GM12878 (cell line): ENCODE data around the gene ZNF791. TPM values are rescaled to one million over a fixed set of nuclear protein-coding genes. Genes with fewer than 3 reads are reported as not detected.

Source experiments
- ATAC-seq: fragments of 200-7000 bp; cut with Tn5 transposase; 3 replicates; pipeline ENCODE4 v1.9.1; 2020; ENCODE audit warnings: mild to moderate bottlenecking, moderate library complexity
- BruUV-seq: library from RNA; stranded (reverse); fragments of 400-500 nt; replicated peaks from 2 replicates; lab custom pipeline; 2021; lab: Mats Ljungman, UMichigan
- CTCF ChIA-PET: fragments of 300-600 bp; sonication (Branson Sonifier 250); formaldehyde crosslinking; extraction: SDS; loops from one replicate; lab custom pipeline; 2021; ENCODE audit warnings: inconsistent platforms; lab: Yijun Ruan, JAX
- POLR2A ChIA-PET: fragments of 350-600 bp; formaldehyde crosslinking; extraction: SDS; loops from one replicate; lab custom pipeline; 2021; ENCODE audit warnings: inconsistent platforms; lab: Charles Lee
- RAD21 ChIA-PET: fragments of 300-600 bp; sonication (Branson Sonifier 250); formaldehyde crosslinking; loops from one replicate; lab custom pipeline; 2023; ENCODE audit warnings: antibody characterized with exemption; ENCODE audit not compliant: unreplicated experiment; lab: Charles Lee
- SMC1A ChIA-PET: fragments of 300-600 bp; sonication (Branson Sonifier 250); formaldehyde crosslinking; loops from one replicate; lab custom pipeline; 2023; ENCODE audit not compliant: unreplicated experiment, uncharacterized antibody; lab: Charles Lee
- DNase-seq: peaks from one replicate; pipeline ENCODE4 v3.0.0-alpha.2; 2011; ENCODE audit warnings: low read depth, low spot score
- FAIRE-seq: peaks from 3 replicates; lab custom pipeline; 2011; peaks lifted over from hg19 to GRCh38; lab: Jason Lieb, UNC
- H2AFZ ChIP-seq: 2 replicates; pipeline ENCODE4 v1.6.0; 2011; ENCODE audit warnings: low read depth, low read length, control low read depth; ENCODE audit not compliant: control insufficient read depth
- H3K27ac ChIP-seq: 2 replicates; pipeline ENCODE4 v1.5.1; 2011; ENCODE audit warnings: control low read depth; ENCODE audit not compliant: control insufficient read depth, insufficient read depth
- H3K27me3 ChIP-seq, 2 experiments: replicated peaks in 1 of 2; 2 replicates each; pipeline versions ENCODE4 v1.6.0 to v1.6.1; 2011; ENCODE audit warnings: low read length in 1 of 2; ENCODE audit not compliant: control insufficient read depth in 2 of 2, insufficient read depth in 2 of 2
- H3K36me3 ChIP-seq, 2 experiments: 2 replicates each; pipeline ENCODE4 v1.5.1; 2011; ENCODE audit warnings: low read length in 1 of 2; ENCODE audit not compliant: control insufficient read depth in 2 of 2, insufficient read depth in 2 of 2
- H3K4me1 ChIP-seq: 2 replicates; pipeline ENCODE4 v1.6.1; 2011; ENCODE audit warnings: mild to moderate bottlenecking, low read length, moderate library complexity, mixed read lengths; ENCODE audit not compliant: control insufficient read depth, insufficient read depth
- H3K4me2 ChIP-seq: 2 replicates; pipeline ENCODE4 v1.6.0; 2011; ENCODE audit warnings: control low read depth; ENCODE audit not compliant: control insufficient read depth, insufficient read depth
- H3K4me3 ChIP-seq: fragments of 200-600 bp; sonication (generic); 2 replicates; pipeline ENCODE4 v1.5.1; 2016
- H3K79me2 ChIP-seq: 2 replicates; pipeline ENCODE4 v1.6.0; 2011; ENCODE audit warnings: low read length; ENCODE audit not compliant: control insufficient read depth, insufficient read depth
- H3K9ac ChIP-seq: 2 replicates; pipeline ENCODE4 v1.8.0; 2011; ENCODE audit warnings: low read length, control low read depth, mixed read lengths; ENCODE audit not compliant: control insufficient read depth, insufficient read depth
- H3K9me3 ChIP-seq: replicated peaks from 3 replicates; pipeline ENCODE4 v1.5.1; 2011; ENCODE audit warnings: mild to moderate bottlenecking, low read length; ENCODE audit not compliant: control insufficient read depth, insufficient read depth
- H4K20me1 ChIP-seq: 2 replicates; pipeline ENCODE4 v1.6.0; 2011; ENCODE audit not compliant: control insufficient read depth, insufficient read depth
- BACH1 ChIP-seq: fragments of 450-650 bp; IDR thresholded peaks from 2 replicates; pipeline ENCODE4 v1.6.1; 2017; ENCODE audit warnings: mild to moderate bottlenecking, borderline replicate concordance
- BMI1 ChIP-seq: fragments of 450-650 bp; IDR thresholded peaks from 2 replicates; pipeline ENCODE4 v1.6.1; 2016; ENCODE audit warnings: mild to moderate bottlenecking, moderate library complexity, borderline replicate concordance
- CBFB ChIP-seq: IDR thresholded peaks from 2 replicates; pipeline ENCODE4 v1.6.1; 2016; ENCODE audit warnings: antibody characterized with exemption, low read depth
- E2F8 ChIP-seq: fragments of 450-650 bp; IDR thresholded peaks from 2 replicates; pipeline ENCODE4 v1.6.1; 2018; ENCODE audit warnings: mild to moderate bottlenecking, low read depth, moderate library complexity; ENCODE audit not compliant: partially characterized antibody
- EGR1 ChIP-seq, 2 experiments: IDR thresholded peaks; 1 replicate in 1 of 2; 2 replicates in 1 of 2; pipeline ENCODE4 v1.6.1; 2011 to 2012; ENCODE audit warnings: low read depth in 2 of 2, low read length in 2 of 2, borderline replicate concordance in 1 of 2, mild to moderate bottlenecking in 1 of 2, moderate library complexity in 1 of 2
- HDGF ChIP-seq: fragments of 450-650 bp; IDR thresholded peaks from 2 replicates; pipeline ENCODE4 v1.6.1; 2016; ENCODE audit warnings: antibody characterized with exemption
- IKZF2 ChIP-seq, 2 experiments: fragments of 450-650 bp; IDR thresholded peaks; 2 replicates each; pipeline ENCODE4 v1.6.1; 2017; ENCODE audit warnings: mild to moderate bottlenecking in 2 of 2, moderate library complexity in 2 of 2
- LARP7 ChIP-seq: fragments of 450-650 bp; IDR thresholded peaks from 2 replicates; pipeline ENCODE4 v1.6.1; 2017; ENCODE audit warnings: mild to moderate bottlenecking
- MEF2A ChIP-seq: IDR thresholded peaks from 2 replicates; pipeline ENCODE4 v1.6.1; 2011; ENCODE audit warnings: low read depth, mild to moderate bottlenecking, low read length, moderate library complexity; ENCODE audit not compliant: insufficient read depth
- MEF2B ChIP-seq: fragments of 450-650 bp; IDR thresholded peaks from 2 replicates; pipeline ENCODE4 v1.6.1; 2018; ENCODE audit warnings: mild to moderate bottlenecking, moderate library complexity; ENCODE audit not compliant: partially characterized antibody, poor library complexity, severe bottlenecking
- MTA2 ChIP-seq: fragments of 450-650 bp; IDR thresholded peaks from 2 replicates; pipeline ENCODE4 v1.6.1; 2016; ENCODE audit warnings: low read depth, mild to moderate bottlenecking, moderate library complexity
- MXI1 ChIP-seq: fragments of 150-350 bp; IDR thresholded peaks from 2 replicates; pipeline ENCODE4 v1.6.1; 2011; ENCODE audit warnings: low read depth, mild to moderate bottlenecking, inconsistent platforms, low read length, improper control_type of control experiment
- PML ChIP-seq: IDR thresholded peaks from 2 replicates; pipeline ENCODE4 v1.6.1; 2012; ENCODE audit warnings: low read length, inconsistent platforms
- POU2F2 ChIP-seq: IDR thresholded peaks from 3 replicates; pipeline ENCODE4 v1.6.1; 2011; ENCODE audit warnings: low read depth, mild to moderate bottlenecking, low read length, borderline replicate concordance
- RAD51 ChIP-seq: fragments of 450-650 bp; IDR thresholded peaks from 2 replicates; pipeline ENCODE4 v1.6.1; 2016; ENCODE audit warnings: moderate library complexity, mild to moderate bottlenecking, inconsistent platforms
- RUNX3 ChIP-seq: IDR thresholded peaks from 2 replicates; pipeline ENCODE4 v1.6.1; 2012; ENCODE audit warnings: low read length, inconsistent platforms
- SMC3 ChIP-seq: IDR thresholded peaks from 2 replicates; pipeline ENCODE4 v1.6.1; 2011; ENCODE audit warnings: low read length, improper control_type of control experiment, borderline replicate concordance
- USF1 ChIP-seq: IDR thresholded peaks from 2 replicates; pipeline ENCODE4 v1.6.1; 2011; ENCODE audit warnings: borderline replicate concordance, low read depth, mild to moderate bottlenecking, moderate library complexity, mixed read lengths, low read length; ENCODE audit not compliant: insufficient read depth; ENCODE audit errors: extremely low read length
- WGBS: methylation state at CpG from one replicate; pipeline ENCODE4 v1.1.6; 2016; ENCODE audit warnings: low lambda C conversion rate; ENCODE audit not compliant: insufficient replicate concordance, insufficient coverage; ENCODE audit errors: missing lambda C conversion rate; 5-methylcytosine and 5-hydroxymethylcytosine counted together
- in situ Hi-C: fragments of 300-500 bp; cut with MboI; formaldehyde crosslinking; loops from 9 replicates; pipeline ENCODE4 v1.14.3; 2018; ENCODE audit warnings: mixed read lengths
- intact Hi-C: fragments of 100-400 bp; cut with micrococcal nuclease; formaldehyde crosslinking; loops from one replicate; pipeline ENCODE4 v1.14.2; 2022; ENCODE audit not compliant: unreplicated experiment
- polyA plus RNA-seq, 11 experiments: library from polyadenylated mRNA; depleted of rRNA in 4 of 11; unstranded in 6 of 11; stranded (reverse) in 5 of 11; fragments of >200 nt; fragmentation: Nextera tagmentation in 4 of 11; fragmentation: Illumina TruSeq in 1 of 11; extraction: Ambion mirVana in 4 of 11; extraction: Trizol in 1 of 11; gene quantifications; 1 replicate in 1 of 11; 2 replicates in 10 of 11; pipeline versions ENCODE4 v1.2.1 to v1.2.3, GENCODE V29; 2011 to 2016; ENCODE audit warnings: inconsistent platforms in 2 of 11, missing spikeins in 2 of 11, low read depth in 1 of 11
- total RNA-seq, 4 experiments: library from RNA; depleted of rRNA in 3 of 4; stranded (reverse); fragments of >200 nt in 3 of 4; fragmentation: Illumina TruSeq in 1 of 4; extraction: Trizol in 1 of 4; gene quantifications; 2 replicates each; pipeline versions ENCODE4 v1.2.1 to v1.2.3, GENCODE V29; 2013 to 2021
- TF ChIP-seq, protein P1 (sequence below): IDR thresholded peaks from 2 replicates; pipeline ENCODE4 v1.6.1; 2011; ENCODE audit warnings: mild to moderate bottlenecking, low read depth, low read length, moderate library complexity; ENCODE audit not compliant: insufficient replicate concordance

ZNF791 gene
- total and polyA plus RNA-seq, 10 of the 15 experiments (the other 5 are each of a cell fraction or from before 2014, with no cell fraction given), result 7.5 to 24.0 (median 11.8) TPM

DNA sequence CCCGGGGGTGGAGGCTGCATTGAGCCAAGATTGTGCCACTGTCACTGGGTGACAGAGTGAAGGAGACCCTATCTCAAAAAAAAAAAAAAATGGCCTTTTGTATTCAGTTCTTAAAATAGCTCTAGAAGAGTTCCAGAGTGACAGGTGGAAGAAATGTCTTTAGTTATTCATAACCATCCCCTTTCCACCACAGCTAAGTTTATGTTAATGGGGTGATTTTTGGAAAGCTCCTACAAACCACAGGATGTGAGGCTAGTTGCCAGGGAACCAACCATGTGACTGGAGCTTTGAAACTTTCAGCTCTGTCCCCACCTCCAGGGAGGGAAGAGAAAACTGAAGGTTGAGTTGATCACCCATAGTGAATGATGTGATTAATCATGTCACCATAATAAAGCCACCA, 7.0 kb upstream of the ZNF791 start:
- intact Hi-C loops, result no loop called here
- peak; percentile 69 for DNase-seq
- peak; percentile 64 for FAIRE-seq
- Histone ChIP-seq H3K36me3 (peaks cover 3 to 10% of the 10 kb centered on the region in 2 experiments; a peak in 2 of 4 replicates), H3K9ac (no peak overlapping the region), H3K79me2 (peaks cover 2% of the 10 kb centered on the region), H3K9me3 (no peaks in the 10 kb centered on the region; the same call in 2 of the 3 replicates), H2AFZ (0 out of 2 replicates have a peak overlapping the region, but pooled peaks have one; percentile 16), H3K27ac (peak overlapping the region; percentile 9), H3K4me3 (no peak overlapping the region), H3K4me2 (peak overlapping the region; percentile 61), H3K27me3 (no peaks in the 10 kb centered on the region), H3K4me1 (peaks cover 17% of the 10 kb centered on the region), H4K20me1 (no peaks in the 10 kb centered on the region)
- 92% methylated on average over 1 of the region's 1 CpG for WGBS
- ChIA-PET RAD21 (interaction anchor here (0.6 to 2.8 kb wide), 5 partner anchors 10 to 65 kb away, joined by 3 to 27 read pairs (median 3); partner anchors contain the start of genes MAN2B1 and WDR83), CTCF (interaction anchor here (0.7 to 2.3 kb wide), 9 partner anchors 10 to 544 kb away, joined by 3 to 6 read pairs (median 4); no protein-coding TSS in a partner anchor), POLR2A (interaction anchor here (0.6 to 1.9 kb wide), 4 partner anchors 10 to 1420 kb away, joined by 3 to 13 read pairs (median 3); partner anchors contain the start of genes MAN2B1 and WDR83), SMC1A (interaction anchor here (0.6 to 1.7 kb wide), 9 partner anchors 11 to 113 kb away, joined by 3 to 19 read pairs (median 3); no protein-coding TSS in a partner anchor)
- ATAC-seq, result peak; percentile 99
- BruUV-seq, result no TSS peak
- in situ Hi-C loops, result no loop called here
- TF ChIP-seq USF1 (peak; percentile 33), HDGF (no peak), POU2F2 (peak; percentile 71; the same call in 1 of the 3 replicates), MXI1 (peak; percentile 84), E2F8 (no peak), SMC3 (no peak), IKZF2 (IDR thresholded peaks at IDR 0.05) (peak in 1 of 2 experiments; percentile 19; a peak in 1 of 4 replicates), BACH1 (no peak), MTA2 (no peak), RUNX3 (peak; percentile 88), MEF2B (peak; percentile 57), MEF2A (peak; percentile 78), RAD51 (peak; percentile 85), CBFB (0 out of 2 replicates have a peak, but pooled peaks have one; percentile 27), EGR1 (IDR thresholded peaks at IDR 0.05; ENCODE audit: borderline replicate concordance in 1 of 2, low read depth in 2 of 2, low read length in 2 of 2) (no peak), LARP7 (no peak), BMI1 (peak; percentile 83), PML (no peak)
- TF ChIP-seq, protein P1, sequence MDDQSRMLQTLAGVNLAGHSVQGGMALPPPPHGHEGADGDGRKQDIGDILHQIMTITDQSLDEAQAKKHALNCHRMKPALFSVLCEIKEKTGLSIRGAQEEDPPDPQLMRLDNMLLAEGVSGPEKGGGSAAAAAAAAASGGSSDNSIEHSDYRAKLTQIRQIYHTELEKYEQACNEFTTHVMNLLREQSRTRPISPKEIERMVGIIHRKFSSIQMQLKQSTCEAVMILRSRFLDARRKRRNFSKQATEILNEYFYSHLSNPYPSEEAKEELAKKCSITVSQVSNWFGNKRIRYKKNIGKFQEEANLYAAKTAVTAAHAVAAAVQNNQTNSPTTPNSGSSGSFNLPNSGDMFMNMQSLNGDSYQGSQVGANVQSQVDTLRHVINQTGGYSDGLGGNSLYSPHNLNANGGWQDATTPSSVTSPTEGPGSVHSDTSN, result peak; percentile 49
